Stimulated activated CD4-positive, alpha-beta T cell treated with anti-CD3 and anti-CD28 coated beads, Interleukin-4, amount 100 ng/mL, for 1 hour (primary cell): Measurements from ENCODE around the gene TMEM154.
"Not testable (repeated sequence)": the region's sequence is repeated elsewhere in the genome, so short reads cannot be mapped to it uniquely, and the experiment has no call there.

Experiments used
- DNase-seq: peaks from one replicate; pipeline ENCODE4 v3.0.0-alpha.2; 2020

TMEM154 gene

GRCh38 chr4:152665691-152666395 lies 14.0 kb downstream of the TMEM154 start:
- no peak for DNase-seq

- not testable (repeated sequence) for DNase-seq
These were observed 15.8 kb downstream of the TMEM154 start for GRCh38 chr4:152664067-152664378.

- DNase-seq: no peak
These were observed 16.4 kb downstream of the TMEM154 start for GRCh38 chr4:152663203-152664066.

- no peak for DNase-seq
These were observed 18.1 kb downstream of the TMEM154 start for GRCh38 chr4:152661649-152662048.

- DNase-seq: no peak
These were observed 19.3 kb downstream of the TMEM154 start for GRCh38 chr4:152660526-152660925.

- no peak for DNase-seq
These were observed 20.0 kb downstream of the TMEM154 start for GRCh38 chr4:152659806-152660205.

GRCh38 chr4:152657657-152658056 lies 22.1 kb downstream of the TMEM154 start:
- DNase-seq: no peak

GRCh38 chr4:152655272-152656129 lies 24.3 kb downstream of the TMEM154 start:
- DNase-seq: no peak

GRCh38 chr4:152652102-152652501 lies 27.7 kb downstream of the TMEM154 start:
- DNase-seq: no peak

- DNase-seq: no peak
These were observed 28.2 kb downstream of the TMEM154 start for GRCh38 chr4:152651473-152652060.

GRCh38 chr4:152646221-152646620 lies 33.6 kb downstream of the TMEM154 start:
- DNase-seq: no peak

GRCh38 chr4:152644130-152644529 lies 35.7 kb downstream of the TMEM154 start:
- DNase-seq: no peak

- no peak for DNase-seq
These were observed 36.4 kb downstream of the TMEM154 start for GRCh38 chr4:152643153-152644035.

GRCh38 chr4:152640058-152640921 lies 39.5 kb downstream of the TMEM154 start:
- no peak for DNase-seq

- DNase-seq: no peak
These were observed 43.9 kb downstream of the TMEM154 start for GRCh38 chr4:152635851-152636250.

GRCh38 chr4:152634110-152634760 lies 45.6 kb downstream of the TMEM154 start:
- DNase-seq: no peak

- no peak for DNase-seq
These were observed 46.7 kb downstream of the TMEM154 start for GRCh38 chr4:152633118-152633517.

- no peak for DNase-seq
These were observed 49.5 kb downstream of the TMEM154 start for GRCh38 chr4:152630324-152630723.

- no peak for DNase-seq
These were observed 49.9 kb downstream of the TMEM154 start for GRCh38 chr4:152629908-152630307.

- no peak for DNase-seq
These were observed 51.7 kb downstream of the TMEM154 start for GRCh38 chr4:152628128-152628527.
